Tibial nerve (tissue), 3 donors: Measurements from ENCODE around the gene PAQR3.

Source experiments
- CTCF ChIP-seq, 5 experiments: fragments of 200-600 bp in 3 of 5; fragments of 450-650 bp in 2 of 5; sonication (generic) in 3 of 5; IDR thresholded peaks; one replicate each; pipeline ENCODE4 v1.5.1; 2016 to 2019; ENCODE audit warnings: antibody characterized with exemption in 5 of 5, mild to moderate bottlenecking in 3 of 5, moderate library complexity in 2 of 5
- POLR2A ChIP-seq, 2 donors: fragments of 450-650 bp; IDR thresholded peaks; one replicate each; pipeline ENCODE4 v1.6.1; 2017; ENCODE audit warnings: antibody characterized with exemption in 2 of 2, mild to moderate bottlenecking in 2 of 2, moderate library complexity in 2 of 2

DNA sequence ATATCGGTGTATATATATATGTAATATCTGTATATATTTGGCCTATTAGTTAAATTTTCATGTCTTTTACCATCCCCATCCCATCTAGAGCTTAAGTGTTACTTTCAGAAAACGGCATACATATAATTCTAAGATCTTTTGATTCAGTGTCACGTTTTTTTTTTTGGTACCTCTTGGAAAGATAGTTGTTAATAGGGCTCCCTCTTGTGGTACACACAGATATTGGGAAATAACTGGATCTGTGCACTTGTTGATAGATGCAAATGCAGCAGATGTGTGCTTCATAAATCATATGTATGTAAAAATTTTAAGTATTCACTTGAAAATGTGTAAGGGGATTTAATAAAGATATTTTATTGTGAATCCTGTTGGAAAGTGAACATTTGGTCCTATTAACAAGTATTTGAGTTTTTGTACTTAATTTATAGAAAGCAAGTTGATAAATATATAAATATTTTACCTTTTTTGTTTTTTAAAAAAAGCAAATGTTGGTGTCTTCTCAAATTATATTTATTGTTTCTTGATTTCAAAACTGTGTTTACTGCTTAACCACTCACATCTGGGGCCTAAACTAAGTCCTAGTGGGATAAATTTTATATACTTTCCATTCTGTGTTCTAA lies 74.7 kb downstream of the PAQR3 start:
- TF ChIP-seq POLR2A (IDR thresholded peaks at IDR 0.05) (no peak), CTCF (IDR thresholded peaks at IDR 0.05) (peak; percentile 63 to 82 (median 74))
